Prostate gland (tissue), 2 donors: ENCODE data around the gene PANK1. TPM values are rescaled to one million over a fixed set of nuclear protein-coding genes. Genes with fewer than 3 reads are reported as not detected.

Experiments used
- DNase-seq: peaks from one replicate; pipeline ENCODE4 v3.0.0-alpha.2; 2019; ENCODE audit warnings: low spot score
- H3K27ac ChIP-seq, 2 donors: fragments of 200-600 bp; sonication (generic); 2 replicates each; pipeline ENCODE4 v1.5.1; 2017 to 2019
- H3K27me3 ChIP-seq: fragments of 200-600 bp; sonication (generic); replicated peaks from 2 replicates; pipeline ENCODE4 v1.5.1; 2019; ENCODE audit not compliant: insufficient read depth
- H3K36me3 ChIP-seq, 2 donors: fragments of 200-600 bp; sonication (generic); 1 replicate in 1 of 2; 2 replicates in 1 of 2; pipeline versions ENCODE4 v1.5.1 to v1.8.1; 2017 to 2019
- H3K4me1 ChIP-seq: fragments of 200-600 bp; sonication (generic); replicated peaks from 2 replicates; pipeline ENCODE4 v1.5.1; 2019
- H3K4me3 ChIP-seq, 2 donors: fragments of 200-600 bp; sonication (generic); 2 replicates each; pipeline ENCODE4 v1.5.1; 2017 to 2019
- H3K9me3 ChIP-seq: fragments of 200-600 bp; sonication (generic); 2 replicates; pipeline ENCODE4 v1.5.1; 2017
- POLR2A ChIP-seq: fragments of 450-650 bp; IDR thresholded peaks from one replicate; pipeline ENCODE4 v1.6.1; 2016; ENCODE audit warnings: antibody characterized with exemption, mild to moderate bottlenecking
- POLR2AphosphoS5 ChIP-seq: sonication (generic); formaldehyde crosslinking; IDR thresholded peaks from one replicate; pipeline ENCODE4 v1.6.1; 2017; ENCODE audit warnings: antibody characterized with exemption
- WGBS: methylation state at CpG from one replicate; pipeline ENCODE4 v1.1.5; 2018; 5-methylcytosine and 5-hydroxymethylcytosine counted together
- intact Hi-C: fragments of 100-400 bp; cut with DNase I; formaldehyde crosslinking; loops from one replicate; pipeline ENCODE4 v1.14.2; 2022
- microRNA counts, 2 donors: library from miRNA; unstranded; fragments of <30 nt; microRNA quantifications; one replicate each; lab custom pipeline; 2016 to 2017
- microRNA-seq: library from miRNA; unstranded; fragments of <30 nt; microRNA quantifications from one replicate; pipeline ENCODE4, GENCODE V29; 2016
- small RNA-seq, 2 donors: library from RNA; depleted of rRNA; stranded (forward); fragments of <200 nt; gene quantifications; one replicate each; pipeline ENCODE3, GENCODE V24; 2016
- total RNA-seq, 2 donors: library from RNA; depleted of rRNA; stranded (reverse); fragments of >200 nt; gene quantifications; one replicate each; pipeline ENCODE4 v1.1.0, GENCODE V29; 2016
- TF ChIP-seq, protein P1 (sequence below), 4 experiments: fragments of 200-600 bp in 2 of 4; fragments of 450-650 bp in 2 of 4; sonication (generic) in 2 of 4; IDR thresholded peaks; 1 replicate in 3 of 4; 2 replicates in 1 of 4; pipeline ENCODE4 v1.5.1; 2016 to 2019; ENCODE audit warnings: antibody characterized with exemption in 4 of 4, mild to moderate bottlenecking in 2 of 4, moderate library complexity in 2 of 4

Gene PANK1
- total RNA-seq, 2 donors from 2014 or later = 3.1 to 16.0 TPM

GRCh38 chr10:89540420-89540949, 104.6 kb downstream of the PANK1 start:
- TF ChIP-seq POLR2A = no peak
- intact Hi-C loops = no loop called here
- H3K4me3 ChIP-seq = no peak overlapping the region
- no peak for DNase-seq
- no peaks in the 10 kb centered on the region for H3K36me3 ChIP-seq
- 86% methylated on average over 4 of the region's 4 CpGs for WGBS
- no peaks in the 10 kb centered on the region for H3K9me3 ChIP-seq
- no peaks in the 10 kb centered on the region for H3K4me1 ChIP-seq
- peaks cover 3% of the 10 kb centered on the region for H3K27me3 ChIP-seq
- no peak overlapping the region for H3K27ac ChIP-seq

GRCh38 chr10:89537364-89537763, 107.7 kb downstream of the PANK1 start:
- intact Hi-C loops = no loop called here
- Histone ChIP-seq H3K9me3 (no peaks in the 10 kb centered on the region), H3K27me3 (peaks cover 12% of the 10 kb centered on the region), H3K4me3 (no peak overlapping the region), H3K36me3 (no peaks in the 10 kb centered on the region), H3K4me1 (peaks cover 3% of the 10 kb centered on the region), H3K27ac (no peak overlapping the region)
- no peak for DNase-seq
- TF ChIP-seq POLR2AphosphoS5 (no peak), POLR2A (no peak)
- TF ChIP-seq, protein P1, sequence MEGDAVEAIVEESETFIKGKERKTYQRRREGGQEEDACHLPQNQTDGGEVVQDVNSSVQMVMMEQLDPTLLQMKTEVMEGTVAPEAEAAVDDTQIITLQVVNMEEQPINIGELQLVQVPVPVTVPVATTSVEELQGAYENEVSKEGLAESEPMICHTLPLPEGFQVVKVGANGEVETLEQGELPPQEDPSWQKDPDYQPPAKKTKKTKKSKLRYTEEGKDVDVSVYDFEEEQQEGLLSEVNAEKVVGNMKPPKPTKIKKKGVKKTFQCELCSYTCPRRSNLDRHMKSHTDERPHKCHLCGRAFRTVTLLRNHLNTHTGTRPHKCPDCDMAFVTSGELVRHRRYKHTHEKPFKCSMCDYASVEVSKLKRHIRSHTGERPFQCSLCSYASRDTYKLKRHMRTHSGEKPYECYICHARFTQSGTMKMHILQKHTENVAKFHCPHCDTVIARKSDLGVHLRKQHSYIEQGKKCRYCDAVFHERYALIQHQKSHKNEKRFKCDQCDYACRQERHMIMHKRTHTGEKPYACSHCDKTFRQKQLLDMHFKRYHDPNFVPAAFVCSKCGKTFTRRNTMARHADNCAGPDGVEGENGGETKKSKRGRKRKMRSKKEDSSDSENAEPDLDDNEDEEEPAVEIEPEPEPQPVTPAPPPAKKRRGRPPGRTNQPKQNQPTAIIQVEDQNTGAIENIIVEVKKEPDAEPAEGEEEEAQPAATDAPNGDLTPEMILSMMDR (IDR thresholded peaks at IDR 0.05) = no peak
- 37% methylated on average over 1 of the region's 1 CpG for WGBS

DNA sequence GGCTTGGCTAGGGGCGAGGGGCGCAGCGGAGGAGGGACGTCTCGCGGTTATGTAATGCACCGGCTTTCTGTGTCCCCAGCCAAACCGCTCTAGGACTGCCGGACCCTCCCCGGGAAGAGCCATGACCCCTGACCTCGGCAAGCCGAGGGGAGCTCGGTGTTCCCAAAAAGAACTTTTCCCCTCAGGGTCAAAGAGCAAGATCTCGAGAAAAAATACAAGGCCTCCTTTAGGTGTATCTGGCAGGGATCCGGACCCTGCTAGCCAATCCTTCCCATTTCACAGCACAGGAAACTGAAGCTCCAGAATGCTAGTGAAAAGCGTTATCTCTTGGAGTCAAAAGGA, 109.1 kb downstream of the PANK1 start:
- H3K4me1 ChIP-seq = peaks cover 3% of the 10 kb centered on the region
- H3K36me3 ChIP-seq = no peaks in the 10 kb centered on the region
- no peak overlapping the region for H3K27ac ChIP-seq
- H3K27me3 ChIP-seq = peaks cover 16% of the 10 kb centered on the region
- DNase-seq = no peak
- H3K9me3 ChIP-seq = no peaks in the 10 kb centered on the region
- TF ChIP-seq POLR2AphosphoS5 (no peak), POLR2A (no peak)
- TF ChIP-seq, protein P1 (IDR thresholded peaks at IDR 0.05) = no peak
- peak overlapping the region in 1 of 2 donors; percentile 29 for H3K4me3 ChIP-seq
- intact Hi-C loops = no loop called here
- 26% methylated on average over 16 of the region's 16 CpGs for WGBS

DNA sequence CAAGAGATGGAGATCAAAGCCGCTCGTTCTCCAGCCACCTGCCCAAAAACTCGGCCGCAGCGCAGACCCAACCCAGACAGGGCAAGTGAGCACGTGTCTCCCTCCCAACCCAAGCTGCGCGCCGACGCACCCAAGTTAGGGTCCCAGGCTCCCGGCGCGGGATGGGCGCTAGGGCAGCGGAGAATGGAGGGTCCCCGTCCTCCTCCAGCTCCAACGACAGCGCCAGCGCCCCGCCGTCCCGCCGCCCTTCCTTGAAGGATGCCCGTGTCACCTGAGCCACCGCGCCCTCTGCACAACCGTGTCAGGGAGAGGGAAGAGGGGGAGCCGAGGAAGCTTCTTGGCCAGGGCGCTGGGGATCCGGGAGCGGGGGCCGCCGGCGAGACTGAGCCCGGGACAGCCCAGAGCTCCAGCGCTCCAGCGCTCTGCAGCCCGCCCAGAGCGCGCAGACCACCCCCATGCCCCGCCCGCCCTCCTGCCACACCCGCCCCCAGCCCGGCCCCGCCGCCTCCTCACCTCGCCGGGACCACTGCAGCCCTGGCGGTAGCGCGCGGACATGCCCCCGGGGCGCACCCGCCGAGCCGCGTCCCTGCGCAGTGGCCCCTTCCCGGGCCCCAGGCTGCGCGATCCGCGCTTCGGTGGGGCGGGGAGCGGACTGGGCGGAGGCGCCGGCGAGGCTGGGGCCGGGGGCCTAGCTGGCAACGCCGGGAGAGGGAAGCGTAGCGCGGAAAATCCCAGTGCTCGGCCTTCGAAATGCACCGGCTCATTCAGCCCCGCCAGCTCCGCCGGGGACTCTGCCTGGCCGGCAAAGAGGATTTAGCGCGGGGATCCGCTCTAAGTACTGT, 109.7 kb downstream of the PANK1 start, which contains the start of gene SLC16A12:
SLC16A12 (minus strand) TSS at position 424 of the 842 bp plus-strand sequence. CDS start 73,016 bp downstream, outside the sequence.
- H3K4me1 ChIP-seq = peaks cover 3% of the 10 kb centered on the region
- TF ChIP-seq POLR2A = no peak
- TF ChIP-seq, protein P1 (IDR thresholded peaks at IDR 0.05) = no peak
- no peak for TF ChIP-seq POLR2AphosphoS5
- H3K4me3 ChIP-seq = peak within 1 kb of the TSS; percentile 13 to 29
- intact Hi-C loops = no loop called here
- no peak within 1 kb of the TSS for H3K27ac ChIP-seq
- H3K27me3 ChIP-seq = peaks cover 16% of the 10 kb centered on the region
- H3K9me3 ChIP-seq = no peaks in the 10 kb centered on the region
- no peak for DNase-seq
- H3K36me3 ChIP-seq = no peaks in the 10 kb centered on the region
- 2% methylated on average over 57 of the region's 87 CpGs for WGBS

- TF ChIP-seq POLR2AphosphoS5 = no peak
- TF ChIP-seq, protein P1 (IDR thresholded peaks at IDR 0.05) = no peak
- Histone ChIP-seq H3K27me3 (peaks cover 16% of the 10 kb centered on the region), H3K9me3 (no peaks in the 10 kb centered on the region), H3K4me3 (peak overlapping the region in 1 of 2 donors; percentile 29), H3K4me1 (peaks cover 3% of the 10 kb centered on the region), H3K36me3 (no peaks in the 10 kb centered on the region), H3K27ac (no peak overlapping the region)
- DNase-seq = no peak
- intact Hi-C loops = no loop called here
- 7% methylated on average over 8 of the region's 8 CpGs for WGBS
These were observed 110.2 kb downstream of the PANK1 start for GRCh38 chr10:89534826-89535166.

MicroRNAs within 50 kb of the gene (microRNA counts, 767-probe panel; counts per million panel counts)
- 2,367 to 2,994 counts per million in 2 donors for microRNA hsa-miR-107 (lab: Ali Mortazavi, UCI)

Small RNA genes lying within 50 kb of the gene (microRNA-seq; reads per million reads assigned to microRNA genes)
- 217 reads per million, percentile 78 among the genes with 10 or more reads in this experiment for gene MIR107

Small RNA genes lying within 50 kb of the gene (small RNA-seq; reads per million reads assigned to genes)
- 13.9 to 14.2 reads per million in 2 donors for gene MIR107

Other genes starting within 250 kb of the PANK1 start
- gene IFIT5, start 230.7 kb downstream of the PANK1 start, total RNA-seq = 10 to 100 TPM; 11.5 TPM
- 1 to 10 TPM in 1 of 2 donors, under 1 TPM in 1; 0.09 to 4.4 TPM for gene SLC16A12, start 109.6 kb downstream of the PANK1 start, total RNA-seq
- 1 to 10 TPM; 3.4 to 5.7 TPM for gene KIF20B, start 56.3 kb upstream of the PANK1 start, total RNA-seq